Measurements from ENCODE around the gene PGLYRP3. TPM values are rescaled to one million over a fixed set of nuclear protein-coding genes. Genes with fewer than 3 reads are reported as not detected.

The PGLYRP3 gene
- total RNA-seq, 1 donor from 2014 or later: not detected

DNA sequence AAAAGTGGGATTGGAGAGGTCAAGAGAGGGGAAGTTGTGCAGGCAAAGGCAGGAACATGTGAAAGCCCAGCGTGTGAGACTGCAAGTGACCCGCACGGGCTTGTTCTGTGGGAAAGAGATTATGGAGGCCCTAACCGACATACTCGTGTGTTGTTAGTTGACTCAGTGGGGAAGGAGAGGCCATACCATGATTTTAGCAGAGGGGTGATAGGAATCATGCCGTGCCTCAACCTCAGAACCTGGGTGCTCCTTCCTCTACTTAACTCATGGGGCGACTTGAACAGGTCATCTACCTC, 19.3 kb downstream of the PGLYRP3 start:
- H3K9ac ChIP-seq (ENCODE audit: low read depth in 1 of 3, low read length in 3 of 3): no peak overlapping the region
- no peaks in the 10 kb centered on the region for H3K36me3 ChIP-seq (ENCODE audit: control insufficient read depth in 3 of 3, insufficient read depth in 3 of 3, low read length in 3 of 3)
- H3K4me3 ChIP-seq (ENCODE audit: low read length in 3 of 3): no peak overlapping the region
- no peaks in the 10 kb centered on the region for H3K9me3 ChIP-seq (ENCODE audit: control insufficient read depth in 3 of 3, low read length in 3 of 3)
- H3K27ac ChIP-seq (ENCODE audit: low read depth, low read length): no peak overlapping the region
- H3K27me3 ChIP-seq (ENCODE audit: control insufficient read depth in 3 of 3, insufficient read depth in 3 of 3, low read length in 3 of 3): peaks cover 13 to 14% (median 13%) of the 10 kb centered on the region in 3 donors
- no peaks in the 10 kb centered on the region for H3K4me1 ChIP-seq (ENCODE audit: control insufficient read depth in 3 of 3, insufficient read depth in 3 of 3, low read length in 3 of 3)

DNA sequence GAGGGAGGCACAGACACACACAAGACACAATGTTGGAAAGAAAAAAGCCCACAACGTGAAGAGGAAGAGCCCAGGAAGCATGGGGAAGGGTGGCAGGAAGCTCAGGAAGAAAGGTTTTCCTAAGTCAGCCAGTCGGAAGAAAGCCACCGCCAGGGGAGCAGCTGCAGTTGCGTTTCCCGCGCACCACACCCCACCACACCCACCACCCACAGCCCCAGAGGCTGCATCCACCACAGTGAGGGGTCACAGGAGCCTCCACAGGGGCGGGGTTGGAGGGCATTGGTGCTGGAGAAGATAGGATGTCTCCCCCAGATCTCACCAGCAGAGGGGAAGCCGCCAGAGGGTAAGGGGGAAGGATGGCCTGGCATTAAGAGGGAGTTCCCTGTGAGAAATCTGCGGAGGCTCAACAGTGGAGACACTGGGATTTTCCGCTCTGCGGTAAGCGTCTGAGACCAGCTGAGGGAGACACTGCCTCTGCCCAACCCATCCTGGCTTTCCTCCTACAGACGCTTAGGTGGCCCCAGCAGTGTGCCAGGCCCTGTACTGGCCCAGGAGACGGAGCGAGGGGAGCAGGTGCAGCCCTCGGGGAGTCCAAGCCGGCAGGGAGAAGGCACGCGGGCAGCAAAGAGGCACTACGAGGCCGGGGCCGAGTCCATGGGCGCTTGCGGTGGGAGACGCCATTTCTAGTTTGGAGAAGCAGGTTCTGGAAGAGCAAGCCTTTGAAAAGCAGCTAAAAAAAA, 19.8 kb downstream of the PGLYRP3 start:
- Histone ChIP-seq H3K9me3 (ENCODE audit: control insufficient read depth in 3 of 3, low read length in 3 of 3) (no peaks in the 10 kb centered on the region), H3K4me3 (ENCODE audit: low read length in 3 of 3) (no peak overlapping the region), H3K4me1 (ENCODE audit: control insufficient read depth in 3 of 3, insufficient read depth in 3 of 3, low read length in 3 of 3) (no peaks in the 10 kb centered on the region), H3K27ac (ENCODE audit: low read depth, low read length) (no peak overlapping the region), H3K36me3 (ENCODE audit: control insufficient read depth in 3 of 3, insufficient read depth in 3 of 3, low read length in 3 of 3) (no peaks in the 10 kb centered on the region), H3K9ac (ENCODE audit: low read depth in 1 of 3, low read length in 3 of 3) (no peak overlapping the region), H3K27me3 (ENCODE audit: control insufficient read depth in 3 of 3, insufficient read depth in 3 of 3, low read length in 3 of 3) (peaks cover 13 to 14% (median 13%) of the 10 kb centered on the region in 3 donors)

DNA sequence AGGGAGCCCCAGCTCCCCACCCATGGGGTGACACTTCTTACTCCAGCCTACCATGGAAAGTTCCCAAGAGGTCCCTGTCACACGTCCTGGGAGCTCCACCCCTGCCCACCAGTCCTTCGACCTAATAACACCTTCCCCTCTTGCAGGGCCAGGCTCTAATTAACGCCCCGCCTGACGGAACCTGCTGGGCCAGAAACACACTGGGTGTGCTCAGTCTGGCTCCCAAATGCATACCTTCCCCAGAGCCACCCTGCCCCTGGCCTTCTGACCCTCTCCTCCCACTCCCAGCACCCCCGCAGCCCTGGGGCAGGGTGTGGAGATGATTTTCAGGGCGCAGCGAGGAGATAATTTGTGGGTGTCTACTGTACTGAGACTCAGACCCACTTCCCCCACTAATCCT, 20.6 kb downstream of the PGLYRP3 start:
- no peaks in the 10 kb centered on the region for H3K4me1 ChIP-seq (ENCODE audit: control insufficient read depth in 3 of 3, insufficient read depth in 3 of 3, low read length in 3 of 3)
- H3K4me3 ChIP-seq (ENCODE audit: low read length in 3 of 3): no peak overlapping the region
- no peak overlapping the region for H3K27ac ChIP-seq (ENCODE audit: low read depth, low read length)
- H3K27me3 ChIP-seq (ENCODE audit: control insufficient read depth in 3 of 3, insufficient read depth in 3 of 3, low read length in 3 of 3): peaks cover 13 to 14% (median 13%) of the 10 kb centered on the region in 3 donors
- H3K9me3 ChIP-seq (ENCODE audit: control insufficient read depth in 3 of 3, low read length in 3 of 3): no peaks in the 10 kb centered on the region
- no peak overlapping the region for H3K9ac ChIP-seq (ENCODE audit: low read depth in 1 of 3, low read length in 3 of 3)
- no peaks in the 10 kb centered on the region for H3K36me3 ChIP-seq (ENCODE audit: control insufficient read depth in 3 of 3, insufficient read depth in 3 of 3, low read length in 3 of 3)

DNA sequence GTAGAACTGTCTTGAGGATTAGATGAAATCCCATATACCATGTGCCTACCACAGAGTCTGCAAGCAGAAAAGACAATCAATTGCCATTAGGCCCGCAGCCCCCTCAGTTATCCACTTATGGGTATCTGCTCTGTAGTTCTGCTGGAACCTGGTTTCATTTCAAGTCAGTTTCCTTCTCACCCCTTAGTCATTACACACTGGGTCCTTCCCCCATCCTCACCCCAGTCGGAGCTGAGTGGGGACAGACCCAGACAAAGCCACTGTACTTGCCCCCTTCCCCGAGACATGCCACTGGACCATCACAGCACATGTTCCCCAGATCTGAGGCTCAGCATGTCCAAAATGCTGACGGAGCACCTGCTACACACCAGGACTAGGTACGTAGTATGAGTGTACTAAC, 21.2 kb downstream of the PGLYRP3 start:
- Histone ChIP-seq H3K27me3 (ENCODE audit: control insufficient read depth in 3 of 3, insufficient read depth in 3 of 3, low read length in 3 of 3) (peaks cover 8 to 14% (median 9%) of the 10 kb centered on the region in 3 donors), H3K4me3 (ENCODE audit: low read length in 3 of 3) (no peak overlapping the region), H3K9ac (ENCODE audit: low read depth in 1 of 3, low read length in 3 of 3) (no peak overlapping the region), H3K27ac (ENCODE audit: low read depth, low read length) (no peak overlapping the region), H3K9me3 (ENCODE audit: control insufficient read depth in 3 of 3, low read length in 3 of 3) (no peaks in the 10 kb centered on the region), H3K4me1 (ENCODE audit: control insufficient read depth in 3 of 3, insufficient read depth in 3 of 3, low read length in 3 of 3) (no peaks in the 10 kb centered on the region), H3K36me3 (ENCODE audit: control insufficient read depth in 3 of 3, insufficient read depth in 3 of 3, low read length in 3 of 3) (no peaks in the 10 kb centered on the region)

DNA sequence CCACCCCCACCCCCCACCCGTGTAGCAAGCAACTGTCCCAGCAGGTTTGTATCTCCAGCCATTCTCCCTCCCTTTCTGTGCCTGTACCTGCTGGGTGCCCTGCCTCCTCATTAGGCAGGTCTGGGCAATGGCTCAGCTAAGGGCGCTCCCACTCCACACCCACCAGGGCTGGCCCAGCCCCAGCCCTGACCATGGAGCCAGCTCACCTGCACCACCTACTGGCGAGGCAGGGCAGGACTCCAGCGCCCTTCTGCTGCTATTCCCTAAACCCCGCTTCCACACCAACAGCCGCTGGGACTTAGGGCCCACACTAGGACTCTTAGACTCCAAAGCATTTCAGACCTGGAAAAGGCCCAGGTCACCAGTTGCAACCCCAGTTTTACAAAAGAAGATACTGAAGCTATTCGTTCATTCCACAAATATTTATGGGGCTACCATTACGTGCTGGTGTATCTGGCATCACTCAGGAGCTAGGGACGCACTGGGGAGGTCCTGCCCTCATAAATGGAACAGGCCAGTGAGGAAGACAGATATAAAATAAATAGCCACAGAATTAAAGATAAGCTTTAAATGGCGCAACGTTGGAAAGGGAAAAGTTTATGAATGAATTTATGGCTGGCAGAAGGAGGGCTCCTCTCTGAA, 24.0 kb downstream of the PGLYRP3 start:
- Histone ChIP-seq H3K4me1 (ENCODE audit: control insufficient read depth in 3 of 3, insufficient read depth in 3 of 3, low read length in 3 of 3) (no peaks in the 10 kb centered on the region), H3K4me3 (ENCODE audit: low read length in 3 of 3) (no peak overlapping the region), H3K9ac (ENCODE audit: low read depth in 1 of 3, low read length in 3 of 3) (no peak overlapping the region), H3K36me3 (ENCODE audit: control insufficient read depth in 3 of 3, insufficient read depth in 3 of 3, low read length in 3 of 3) (no peaks in the 10 kb centered on the region), H3K9me3 (ENCODE audit: control insufficient read depth in 3 of 3, low read length in 3 of 3) (no peaks in the 10 kb centered on the region), H3K27ac (ENCODE audit: low read depth, low read length) (no peak overlapping the region), H3K27me3 (ENCODE audit: control insufficient read depth in 3 of 3, insufficient read depth in 3 of 3, low read length in 3 of 3) (peaks cover 5 to 12% (median 9%) of the 10 kb centered on the region in 3 donors)

DNA sequence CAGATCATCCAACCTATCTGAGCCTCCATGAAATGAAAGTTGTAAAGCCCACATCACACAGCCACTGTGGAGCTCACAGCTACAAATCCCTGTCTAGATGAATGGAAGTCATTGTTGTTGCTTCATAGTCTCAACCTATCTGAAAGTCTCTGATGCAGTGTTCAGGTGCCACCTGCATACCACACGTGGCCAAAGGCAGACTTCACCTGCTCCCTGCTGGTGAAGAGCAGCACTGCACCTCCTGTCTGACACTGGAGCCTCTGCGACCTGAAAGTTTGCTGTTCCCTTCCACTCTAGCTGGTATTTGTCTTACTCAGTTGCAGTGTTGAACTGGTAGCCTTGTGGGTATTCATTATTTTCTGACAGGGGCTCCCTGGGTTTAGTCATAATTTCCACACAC, 34.9 kb downstream of the PGLYRP3 start:
- Histone ChIP-seq H3K9me3 (ENCODE audit: control insufficient read depth in 3 of 3, low read length in 3 of 3) (no peaks in the 10 kb centered on the region), H3K9ac (ENCODE audit: low read depth in 1 of 3, low read length in 3 of 3) (no peak overlapping the region), H3K36me3 (ENCODE audit: control insufficient read depth in 3 of 3, insufficient read depth in 3 of 3, low read length in 3 of 3) (no peaks in the 10 kb centered on the region), H3K27ac (ENCODE audit: low read depth, low read length) (no peak overlapping the region), H3K4me1 (ENCODE audit: control insufficient read depth in 3 of 3, insufficient read depth in 3 of 3, low read length in 3 of 3) (no peaks in the 10 kb centered on the region), H3K27me3 (ENCODE audit: control insufficient read depth in 3 of 3, insufficient read depth in 3 of 3, low read length in 3 of 3) (peaks cover 0 to 5% (median 0%) of the 10 kb centered on the region in 3 donors), H3K4me3 (ENCODE audit: low read length in 3 of 3) (no peak overlapping the region)

DNA sequence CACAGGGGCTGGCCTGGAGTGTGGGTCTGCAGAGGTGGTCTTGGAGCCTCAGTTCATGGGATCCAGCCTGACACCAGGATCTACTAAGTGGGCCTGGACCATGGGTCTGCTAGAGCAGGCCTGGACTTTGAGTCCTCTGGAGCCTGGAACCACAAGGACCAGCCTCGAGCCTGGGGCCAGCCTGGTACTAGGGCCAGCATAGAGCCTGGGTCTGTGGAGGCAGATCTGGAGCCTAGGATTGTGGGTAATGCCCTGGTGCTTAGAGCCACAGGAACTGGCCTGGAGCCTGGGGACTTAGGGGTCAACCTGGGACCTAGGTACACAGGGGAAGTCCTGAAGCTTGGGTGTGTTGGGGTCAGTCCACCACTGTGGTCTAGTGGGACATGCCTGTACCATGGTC, 40.6 kb downstream of the PGLYRP3 start:
- no peak overlapping the region for H3K27ac ChIP-seq (ENCODE audit: low read depth, low read length)
- no peak overlapping the region for H3K9ac ChIP-seq (ENCODE audit: low read depth in 1 of 3, low read length in 3 of 3)
- no peaks in the 10 kb centered on the region for H3K36me3 ChIP-seq (ENCODE audit: control insufficient read depth in 3 of 3, insufficient read depth in 3 of 3, low read length in 3 of 3)
- H3K4me1 ChIP-seq (ENCODE audit: control insufficient read depth in 3 of 3, insufficient read depth in 3 of 3, low read length in 3 of 3): no peaks in the 10 kb centered on the region
- H3K9me3 ChIP-seq (ENCODE audit: control insufficient read depth in 3 of 3, low read length in 3 of 3): no peaks in the 10 kb centered on the region
- peaks cover 2 to 9% (median 8%) of the 10 kb centered on the region in 3 donors for H3K27me3 ChIP-seq (ENCODE audit: control insufficient read depth in 3 of 3, insufficient read depth in 3 of 3, low read length in 3 of 3)
- H3K4me3 ChIP-seq (ENCODE audit: low read length in 3 of 3): no peak overlapping the region

DNA sequence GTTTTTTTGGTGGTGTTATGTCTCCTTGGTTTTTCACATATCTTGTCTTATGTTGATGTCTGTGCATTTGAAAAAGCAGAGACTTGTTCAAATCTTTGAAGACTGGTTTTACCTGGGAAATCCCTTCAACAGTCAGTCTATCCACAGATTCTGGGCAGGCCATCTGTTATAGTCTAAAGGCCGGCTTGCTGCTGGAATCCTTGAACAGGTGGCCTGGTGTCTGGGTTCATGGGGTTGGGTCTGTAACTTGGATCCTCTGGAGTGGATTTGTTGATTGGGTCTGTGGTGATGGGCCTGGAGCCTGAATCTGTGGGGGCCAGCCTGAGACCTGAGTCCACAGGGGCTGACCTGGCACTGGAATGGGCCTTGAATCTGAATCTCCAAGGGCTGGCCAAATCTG, 41.0 kb downstream of the PGLYRP3 start:
- no peak overlapping the region for H3K9ac ChIP-seq (ENCODE audit: low read depth in 1 of 3, low read length in 3 of 3)
- H3K4me3 ChIP-seq (ENCODE audit: low read length in 3 of 3): no peak overlapping the region
- no peak overlapping the region for H3K27ac ChIP-seq (ENCODE audit: low read depth, low read length)
- H3K9me3 ChIP-seq (ENCODE audit: control insufficient read depth in 3 of 3, low read length in 3 of 3): no peaks in the 10 kb centered on the region
- peaks cover 2 to 9% (median 8%) of the 10 kb centered on the region in 3 donors for H3K27me3 ChIP-seq (ENCODE audit: control insufficient read depth in 3 of 3, insufficient read depth in 3 of 3, low read length in 3 of 3)
- H3K36me3 ChIP-seq (ENCODE audit: control insufficient read depth in 3 of 3, insufficient read depth in 3 of 3, low read length in 3 of 3): no peaks in the 10 kb centered on the region
- no peaks in the 10 kb centered on the region for H3K4me1 ChIP-seq (ENCODE audit: control insufficient read depth in 3 of 3, insufficient read depth in 3 of 3, low read length in 3 of 3)

DNA sequence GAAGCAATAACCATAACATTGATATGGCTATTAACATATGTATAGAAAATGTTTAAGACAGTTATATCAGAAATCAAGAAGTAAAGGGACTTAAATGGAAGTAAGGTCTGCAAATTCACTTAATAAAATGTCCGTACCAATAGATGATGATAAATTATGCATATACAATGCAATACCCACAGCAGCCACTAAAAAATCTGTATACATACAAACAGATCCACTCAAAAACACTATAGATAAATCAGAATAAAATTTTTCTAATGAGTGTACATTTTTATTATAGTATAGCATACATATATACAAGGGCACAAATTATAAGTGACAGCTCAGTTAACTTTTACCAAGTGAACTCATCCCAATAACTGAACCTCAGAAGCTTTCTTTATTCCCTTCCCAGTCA, 47.3 kb downstream of the PGLYRP3 start:
- Histone ChIP-seq H3K9me3 (ENCODE audit: control insufficient read depth in 3 of 3, low read length in 3 of 3) (no peaks in the 10 kb centered on the region), H3K36me3 (ENCODE audit: control insufficient read depth in 3 of 3, insufficient read depth in 3 of 3, low read length in 3 of 3) (no peaks in the 10 kb centered on the region), H3K4me1 (ENCODE audit: control insufficient read depth in 3 of 3, insufficient read depth in 3 of 3, low read length in 3 of 3) (peaks cover 7 to 8% (median 8%) of the 10 kb centered on the region in 3 donors), H3K27me3 (ENCODE audit: control insufficient read depth in 3 of 3, insufficient read depth in 3 of 3, low read length in 3 of 3) (peaks cover 22 to 28% (median 26%) of the 10 kb centered on the region in 3 donors), H3K4me3 (ENCODE audit: low read length in 3 of 3) (no peak overlapping the region), H3K9ac (ENCODE audit: low read depth in 1 of 3, low read length in 3 of 3) (no peak overlapping the region), H3K27ac (ENCODE audit: low read depth, low read length) (no peak overlapping the region)

DNA sequence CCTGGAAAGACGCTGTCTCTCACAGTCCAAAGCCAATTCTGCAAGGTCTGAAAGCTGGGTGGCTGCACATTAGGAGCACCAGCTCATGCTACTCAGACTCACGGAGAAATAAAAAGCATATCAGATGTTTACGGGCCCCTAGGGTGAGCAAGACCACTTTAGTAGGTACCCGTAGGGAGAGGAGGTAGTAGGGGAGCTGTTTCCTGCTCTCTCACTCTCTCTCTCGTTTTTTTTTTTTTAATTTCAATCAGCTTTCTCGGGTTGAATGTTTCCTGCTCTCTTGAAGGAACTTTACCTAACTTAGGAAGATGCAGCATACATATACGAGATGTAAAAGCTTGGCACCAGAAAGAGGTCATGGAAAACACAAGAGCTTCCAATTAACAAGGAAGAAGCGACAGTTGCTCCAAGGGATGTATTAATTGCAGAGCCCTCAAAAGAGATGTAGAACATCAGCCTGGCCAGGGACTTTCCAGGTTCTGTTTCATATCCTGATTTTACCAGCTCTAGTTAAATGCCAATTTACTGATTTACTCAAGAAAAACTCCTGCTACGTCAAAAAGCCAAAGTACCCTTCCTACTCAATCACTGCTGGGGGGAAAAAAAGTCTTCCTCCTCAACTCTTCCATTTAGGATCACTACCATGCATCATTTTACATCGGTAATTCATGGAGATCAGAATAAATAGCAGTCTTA, 50.1 kb downstream of the PGLYRP3 start:
- Histone ChIP-seq H3K4me3 (ENCODE audit: low read length in 3 of 3) (no peak overlapping the region), H3K27me3 (ENCODE audit: control insufficient read depth in 3 of 3, insufficient read depth in 3 of 3, low read length in 3 of 3) (peaks cover 23 to 45% (median 40%) of the 10 kb centered on the region in 3 donors), H3K36me3 (ENCODE audit: control insufficient read depth in 3 of 3, insufficient read depth in 3 of 3, low read length in 3 of 3) (no peaks in the 10 kb centered on the region), H3K4me1 (ENCODE audit: control insufficient read depth in 3 of 3, insufficient read depth in 3 of 3, low read length in 3 of 3) (peaks cover 7 to 8% (median 8%) of the 10 kb centered on the region in 3 donors), H3K27ac (ENCODE audit: low read depth, low read length) (no peak overlapping the region), H3K9me3 (ENCODE audit: control insufficient read depth in 3 of 3, low read length in 3 of 3) (no peaks in the 10 kb centered on the region), H3K9ac (ENCODE audit: low read depth in 1 of 3, low read length in 3 of 3) (no peak overlapping the region)

Measured in skeletal muscle tissue (tissue), 4 donors.